GM12892 (cell line): ENCODE data around the gene CRY1.

Experiments used
- POLR2A ChIP-seq: IDR thresholded peaks from 2 replicates; pipeline ENCODE4 v1.6.1; 2011; ENCODE audit warnings: low read depth, low read length, control low read depth
- POLR2AphosphoS5 ChIP-seq: IDR thresholded peaks from 2 replicates; pipeline ENCODE4 v1.6.1; 2011; ENCODE audit warnings: low read depth, low read length, control low read depth
- TAF1 ChIP-seq: IDR thresholded peaks from 2 replicates; pipeline ENCODE4 v1.6.1; 2011; ENCODE audit warnings: low read depth, mild to moderate bottlenecking, control low read depth, low read length, borderline replicate concordance

GRCh38 chr12:107058190-107058589, 35.2 kb downstream of the CRY1 start:
- TF ChIP-seq POLR2AphosphoS5: no peak
- no peak for TF ChIP-seq POLR2A
- TF ChIP-seq TAF1: no peak
